ENCODE measurements around the gene COL23A1.
"Not testable (repeated sequence)": the region's sequence is repeated elsewhere in the genome, so short reads cannot be mapped to it uniquely, and the experiment has no call there.

Gene COL23A1

GRCh38 chr5:178370102-178370501 is 220.1 kb downstream of the COL23A1 start:
- DNase-seq, result no peak

- not testable (repeated sequence) for DNase-seq
Measured at GRCh38 chr5:178369469-178369868, 220.7 kb downstream of the COL23A1 start.

- no peak for DNase-seq
Measured at GRCh38 chr5:178368716-178369300, 221.4 kb downstream of the COL23A1 start.

- no peak for DNase-seq
Measured at GRCh38 chr5:178368274-178368673, 221.9 kb downstream of the COL23A1 start.

- DNase-seq, result no peak
Measured at GRCh38 chr5:178367736-178368120, 222.5 kb downstream of the COL23A1 start.

- DNase-seq, result no peak
Measured at GRCh38 chr5:178366998-178367735, 223.0 kb downstream of the COL23A1 start.

GRCh38 chr5:178365501-178366440 is 224.4 kb downstream of the COL23A1 start:
- no peak for DNase-seq

- no peak for DNase-seq
Measured at GRCh38 chr5:178364326-178364675, 225.9 kb downstream of the COL23A1 start.

GRCh38 chr5:178363501-178364325 is 226.5 kb downstream of the COL23A1 start:
- no peak for DNase-seq

GRCh38 chr5:178361657-178362445 is 228.3 kb downstream of the COL23A1 start:
- no peak for DNase-seq

- DNase-seq, result no peak
Measured at GRCh38 chr5:178360926-178361235, 229.3 kb downstream of the COL23A1 start.

- no peak for DNase-seq
Measured at GRCh38 chr5:178360222-178360925, 229.8 kb downstream of the COL23A1 start.

GRCh38 chr5:178359738-178360137 is 230.5 kb downstream of the COL23A1 start:
- DNase-seq, result no peak

- DNase-seq, result no peak
Measured at GRCh38 chr5:178357678-178358077, 232.5 kb downstream of the COL23A1 start.

GRCh38 chr5:178357121-178357521 is 233.1 kb downstream of the COL23A1 start:
- DNase-seq, result no peak

- DNase-seq, result no peak
Measured at GRCh38 chr5:178356431-178356872, 233.7 kb downstream of the COL23A1 start.

- DNase-seq, result no peak
Measured at GRCh38 chr5:178355671-178356070, 234.5 kb downstream of the COL23A1 start.

- no peak for DNase-seq
Measured at GRCh38 chr5:178353461-178353860, 236.7 kb downstream of the COL23A1 start.

- no peak for DNase-seq
Measured at GRCh38 chr5:178352035-178352349, 238.2 kb downstream of the COL23A1 start.

- DNase-seq, result no peak
Measured at GRCh38 chr5:178351221-178352034, 238.8 kb downstream of the COL23A1 start.
